GM12801 (cell line): ENCODE measurements around the gene SLC49A3.

ENCODE experiments used
- TF ChIP-seq, protein P1 (sequence below): IDR thresholded peaks from one replicate; pipeline ENCODE4 v1.5.1; 2011; ENCODE audit warnings: control low read depth; ENCODE audit not compliant: insufficient read length; ENCODE audit errors: extremely low read depth

The SLC49A3 gene

DNA sequence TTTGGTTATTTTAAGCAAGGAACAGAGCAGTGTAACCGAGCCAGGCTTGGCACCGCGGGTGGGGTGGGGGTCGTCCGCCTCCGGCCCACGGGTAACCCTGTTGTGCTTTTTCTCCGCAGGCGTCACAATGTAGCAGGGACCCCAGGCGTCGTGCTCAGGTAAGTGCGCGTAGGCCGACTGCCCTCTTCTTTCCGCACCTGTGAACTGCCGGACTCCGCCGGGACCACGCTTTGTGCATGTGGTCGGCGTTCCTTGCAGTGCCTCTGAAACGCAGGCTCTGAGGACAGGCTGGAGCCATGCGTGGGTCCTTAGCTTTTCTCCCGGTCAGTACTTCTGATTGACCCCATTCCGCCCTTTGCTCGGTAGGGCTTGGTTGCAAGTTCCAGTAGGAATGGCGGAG, 41.6 kb upstream of the SLC49A3 start:
- TF ChIP-seq, protein P1, sequence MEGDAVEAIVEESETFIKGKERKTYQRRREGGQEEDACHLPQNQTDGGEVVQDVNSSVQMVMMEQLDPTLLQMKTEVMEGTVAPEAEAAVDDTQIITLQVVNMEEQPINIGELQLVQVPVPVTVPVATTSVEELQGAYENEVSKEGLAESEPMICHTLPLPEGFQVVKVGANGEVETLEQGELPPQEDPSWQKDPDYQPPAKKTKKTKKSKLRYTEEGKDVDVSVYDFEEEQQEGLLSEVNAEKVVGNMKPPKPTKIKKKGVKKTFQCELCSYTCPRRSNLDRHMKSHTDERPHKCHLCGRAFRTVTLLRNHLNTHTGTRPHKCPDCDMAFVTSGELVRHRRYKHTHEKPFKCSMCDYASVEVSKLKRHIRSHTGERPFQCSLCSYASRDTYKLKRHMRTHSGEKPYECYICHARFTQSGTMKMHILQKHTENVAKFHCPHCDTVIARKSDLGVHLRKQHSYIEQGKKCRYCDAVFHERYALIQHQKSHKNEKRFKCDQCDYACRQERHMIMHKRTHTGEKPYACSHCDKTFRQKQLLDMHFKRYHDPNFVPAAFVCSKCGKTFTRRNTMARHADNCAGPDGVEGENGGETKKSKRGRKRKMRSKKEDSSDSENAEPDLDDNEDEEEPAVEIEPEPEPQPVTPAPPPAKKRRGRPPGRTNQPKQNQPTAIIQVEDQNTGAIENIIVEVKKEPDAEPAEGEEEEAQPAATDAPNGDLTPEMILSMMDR, result no peak

DNA sequence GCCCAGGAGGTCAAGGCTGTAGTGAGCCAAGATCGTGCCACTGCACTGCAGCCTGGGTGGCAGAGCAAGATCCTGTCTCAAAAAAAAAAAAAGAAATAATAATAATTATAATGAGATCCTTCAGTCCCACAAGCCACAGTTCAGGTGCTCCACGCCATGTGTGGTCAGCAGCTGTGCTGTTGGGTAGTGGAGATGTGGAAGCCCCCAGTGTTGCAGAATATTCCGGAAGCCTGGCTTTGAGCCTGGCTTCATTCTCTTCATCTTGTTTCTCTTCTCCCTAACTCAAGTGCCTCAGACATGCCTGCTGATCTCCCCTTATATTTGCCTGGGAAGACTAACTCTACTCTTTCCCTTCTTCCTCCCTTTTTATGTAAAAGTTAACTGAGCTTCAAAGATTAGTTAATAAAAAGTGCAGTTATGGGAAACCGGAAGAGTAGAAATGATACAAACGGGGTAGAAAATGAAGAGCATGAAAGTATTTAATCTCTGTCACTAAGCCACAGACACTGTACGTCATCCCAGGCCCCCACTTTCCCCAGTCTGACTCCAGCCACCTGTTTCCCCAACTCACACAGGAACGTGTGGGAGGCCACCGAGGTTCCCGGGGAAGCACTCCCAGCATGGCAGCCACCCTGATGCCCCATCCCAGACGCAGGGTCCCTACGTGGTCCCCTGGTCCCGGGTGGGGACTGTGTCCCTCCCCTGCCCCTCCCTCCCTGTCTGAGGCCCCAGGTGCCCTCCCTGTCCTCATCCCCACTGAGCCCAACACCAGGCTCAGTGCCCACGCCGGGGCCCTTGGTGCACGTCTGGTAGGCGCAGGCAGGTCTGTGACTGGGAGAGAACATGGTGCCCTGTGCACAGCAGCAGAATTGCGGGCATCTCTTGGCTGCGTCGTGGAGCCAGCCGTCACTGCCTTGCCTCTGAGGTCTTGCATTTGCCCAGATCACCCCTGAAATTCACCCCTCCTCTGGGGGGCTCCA, 40.7 kb upstream of the SLC49A3 start:
- TF ChIP-seq, protein P1, result no peak

DNA sequence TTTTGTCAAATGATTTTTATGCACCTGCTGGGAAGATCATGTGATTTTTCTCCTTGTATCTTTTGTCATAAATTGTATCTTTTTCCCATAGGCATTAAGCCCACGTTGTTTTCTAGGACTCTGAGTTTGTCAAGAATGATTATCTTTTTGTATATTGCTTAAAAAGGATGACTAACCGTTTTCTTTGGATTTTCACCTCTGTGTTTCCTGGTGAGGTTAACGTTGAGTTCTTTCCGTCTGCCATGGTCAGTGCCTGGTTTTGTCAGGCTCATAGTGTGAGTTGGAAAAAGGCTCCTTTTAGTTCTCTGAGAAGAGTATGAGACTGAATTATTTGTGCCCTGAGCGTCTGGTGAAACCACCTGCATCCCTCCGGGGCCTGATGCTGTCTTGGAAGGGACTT, 38.6 kb upstream of the SLC49A3 start:
- TF ChIP-seq, protein P1, result no peak

DNA sequence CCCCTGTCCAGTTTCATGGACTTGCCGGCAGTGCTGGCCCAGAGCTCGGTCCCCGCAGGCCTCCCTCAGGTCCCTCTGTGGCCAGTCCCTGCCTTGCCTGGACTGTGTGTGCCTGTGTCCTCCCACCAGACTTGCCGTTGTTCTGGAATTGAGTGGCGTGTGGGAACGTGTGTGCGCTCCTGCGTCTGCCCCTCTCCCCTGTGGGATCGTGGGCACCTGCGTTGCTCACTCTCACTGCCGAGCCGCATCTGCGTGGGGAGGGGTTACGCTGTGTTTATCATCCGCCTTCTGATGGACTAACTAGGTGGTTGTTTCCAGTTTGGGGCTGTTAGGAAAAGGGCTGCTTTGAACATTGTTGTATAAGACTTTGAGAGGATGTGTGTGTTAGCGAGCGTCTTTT, 37.9 kb upstream of the SLC49A3 start:
- TF ChIP-seq, protein P1, result no peak

DNA sequence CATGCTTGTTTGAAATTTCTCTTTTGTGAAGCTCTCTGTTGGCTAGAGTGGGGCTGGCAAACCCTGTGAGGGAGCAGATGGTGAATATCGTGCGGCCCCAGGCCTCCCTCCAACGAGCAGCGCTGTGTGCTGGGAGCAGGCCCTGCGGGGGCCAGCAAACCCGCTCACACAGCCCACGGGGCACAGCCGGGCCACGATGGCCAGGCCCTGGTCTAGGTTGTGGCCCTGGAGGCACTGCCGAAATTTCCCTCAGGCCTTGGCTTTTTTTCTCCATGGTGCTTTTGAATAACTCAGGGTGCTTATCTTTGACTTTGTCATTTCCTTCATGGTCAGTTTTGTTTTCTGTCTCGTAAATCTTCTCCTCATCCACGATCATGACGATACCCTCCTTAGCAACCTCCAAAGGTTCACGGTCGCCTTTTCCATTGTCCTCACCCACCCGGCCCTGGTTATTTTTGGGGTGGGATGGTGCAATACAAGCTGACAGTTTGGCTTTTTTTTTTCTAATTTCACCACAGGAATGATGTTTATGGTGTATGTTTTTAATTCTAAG, 37.4 kb upstream of the SLC49A3 start:
- TF ChIP-seq, protein P1, result no peak

DNA sequence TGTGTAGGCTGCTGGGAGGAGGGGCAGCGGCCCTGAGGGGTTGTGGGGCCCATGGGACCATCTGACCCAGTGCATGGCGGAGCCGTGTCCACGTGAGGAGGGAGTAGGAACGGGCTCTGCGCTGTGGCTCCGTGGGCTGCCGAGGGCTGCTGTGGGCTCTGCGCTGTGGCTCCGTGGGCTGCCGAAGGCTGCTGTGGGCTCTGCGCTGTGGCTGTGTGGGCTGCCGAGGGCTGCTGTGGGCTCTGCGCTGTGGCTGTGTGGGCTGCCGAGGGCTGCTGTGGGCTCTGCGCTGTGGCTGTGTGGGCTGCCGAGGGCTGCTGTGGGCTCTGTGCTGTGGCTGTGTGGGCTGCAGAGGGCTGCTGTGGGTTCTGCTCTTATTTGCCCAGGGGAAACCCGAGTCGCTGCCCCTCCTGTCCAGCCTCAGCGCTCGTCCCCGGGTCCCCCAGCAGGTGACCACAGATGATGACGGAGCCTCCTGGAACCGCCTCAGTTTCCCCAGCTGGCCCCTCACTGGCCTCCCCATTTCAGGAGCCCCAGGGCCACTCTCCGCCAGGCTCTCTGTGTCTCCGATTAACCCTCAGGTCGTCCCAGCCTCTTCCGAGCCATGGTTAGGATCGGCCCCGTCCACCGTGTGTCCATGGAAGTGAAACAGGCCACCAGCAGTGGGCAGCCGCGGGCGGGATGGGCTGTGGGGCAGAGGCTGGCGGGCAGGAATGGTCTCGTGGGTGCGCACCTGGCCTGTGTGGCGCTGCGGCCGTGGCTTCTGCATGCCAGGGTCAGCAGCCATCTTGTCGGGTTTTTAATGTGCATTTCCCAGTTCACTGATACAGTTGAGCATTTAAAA, 36.7 kb upstream of the SLC49A3 start:
- TF ChIP-seq, protein P1, result no peak
